Activated B cell treated with CpG ODN at 0.5 μM for 24 hours (primary cell): ENCODE measurements around the gene CCDC152. TPM values are rescaled to one million over a fixed set of nuclear protein-coding genes. Genes with fewer than 3 reads are reported as not detected.

Experiments
- ATAC-seq: fragments of 200-7000 bp; cut with Tn5 transposase; one replicate; pipeline ENCODE4 v1.10.0; 2021; ENCODE audit warnings: low read depth, mild to moderate bottlenecking, moderate library complexity
- CTCF ChIA-PET: fragments of 350-600 bp; sonication (Branson Sonifier 250); formaldehyde crosslinking; loops from one replicate; lab custom pipeline; 2021; ENCODE audit warnings: antibody characterized with exemption; lab: Charles Lee
- POLR2A ChIA-PET: fragments of 350-600 bp; sonication (Branson Sonifier 250); formaldehyde crosslinking; loops from one replicate; lab custom pipeline; 2021; ENCODE audit warnings: antibody characterized with exemption; lab: Charles Lee
- DNase-seq: peaks from one replicate; pipeline ENCODE4 v3.0.0; 2022
- H3K27ac Mint-ChIP-seq: one replicate; pipeline ENCODE4 v1.8.0; 2020; ENCODE audit warnings: mixed read lengths
- H3K27me3 Mint-ChIP-seq: one replicate; pipeline ENCODE4 v1.8.0; 2021; ENCODE audit warnings: mixed read lengths
- H3K36me3 Mint-ChIP-seq: one replicate; pipeline ENCODE4 v1.8.0; 2021; ENCODE audit warnings: low read depth, mixed read lengths
- H3K4me1 Mint-ChIP-seq: one replicate; pipeline ENCODE4 v1.8.0; 2021; ENCODE audit warnings: mixed read lengths
- H3K4me3 Mint-ChIP-seq: one replicate; pipeline ENCODE4 v1.8.0; 2020; ENCODE audit warnings: mild to moderate bottlenecking, mixed read lengths
- H3K9me3 Mint-ChIP-seq: one replicate; pipeline ENCODE4 v1.8.0; 2020; ENCODE audit warnings: mixed read lengths
- CTCF ChIP-seq: fragments of 200-600 bp; IDR thresholded peaks from one replicate; pipeline ENCODE4 v1.8.0; 2022; ENCODE audit warnings: antibody characterized with exemption, mild to moderate bottlenecking
- intact Hi-C: fragments of 100-400 bp; cut with micrococcal nuclease; formaldehyde crosslinking; loops from one replicate; pipeline ENCODE4 v1.15.1; 2024
- total RNA-seq: library from RNA; stranded (reverse); gene quantifications from 2 replicates; pipeline ENCODE4 v1.2.3, GENCODE V29; 2022

Gene CCDC152
- 6.4 and 6.9 TPM in 2 replicates for total RNA-seq

- ATAC-seq = peak; percentile 87
Observed at GRCh38 chr5:42756606-42757601, at the start of gene CCDC152. Gene CCDC152 (plus strand): TSS chr5:42756818. CDS start chr5:42759122, 2,304 bp downstream.

GRCh38 chr5:42715785-42716184, 40.8 kb upstream of the CCDC152 start:
- intact Hi-C loops = no loop called here
- ChIA-PET POLR2A (no interaction called here), CTCF (interaction anchor here (0.7 kb wide), 1 partner anchor 59 kb away, joined by 3 read pairs; no protein-coding TSS in a partner anchor)
- no peak for TF ChIP-seq CTCF
- H3K27me3 Mint-ChIP-seq = peaks cover 4% of the 10 kb centered on the region
- H3K9me3 Mint-ChIP-seq = no peaks in the 10 kb centered on the region
- H3K4me1 Mint-ChIP-seq = peaks cover 6% of the 10 kb centered on the region
- no peak overlapping the region for H3K4me3 Mint-ChIP-seq
- no peak for ATAC-seq
- no peaks in the 10 kb centered on the region for H3K36me3 Mint-ChIP-seq
- H3K27ac Mint-ChIP-seq = no peak overlapping the region
- no peak for DNase-seq

More at GRCh38 chr5:42756606-42757601, at the start of gene CCDC152:
- TF ChIP-seq CTCF = no peak
- ChIA-PET POLR2A (interaction anchor here (0.6 kb wide), 1 partner anchor 193 kb away, joined by 5 read pairs; no protein-coding TSS in a partner anchor), CTCF (no interaction called here)
- Mint-ChIP-seq H3K27me3 (no peaks in the 10 kb centered on the region), H3K36me3 (peaks cover 5% of the 10 kb centered on the region), H3K9me3 (no peaks in the 10 kb centered on the region), H3K4me3 (peak within 1 kb of the TSS; percentile 86), H3K4me1 (peaks cover 10% of the 10 kb centered on the region), H3K27ac (peak within 1 kb of the TSS; percentile 69)
- intact Hi-C loops = no loop called here
- peak; percentile 16 for DNase-seq

- H3K36me3 Mint-ChIP-seq = no peaks in the 10 kb centered on the region
- no peak for TF ChIP-seq CTCF
- H3K9me3 Mint-ChIP-seq = no peaks in the 10 kb centered on the region
- H3K4me1 Mint-ChIP-seq = peaks cover 6% of the 10 kb centered on the region
- ChIA-PET CTCF (no interaction called here), POLR2A (no interaction called here)
- no peak overlapping the region for H3K27ac Mint-ChIP-seq
- ATAC-seq (peak; percentile 50), DNase-seq (no peak)
- peaks cover 6% of the 10 kb centered on the region for H3K27me3 Mint-ChIP-seq
- intact Hi-C loops = no loop called here
- H3K4me3 Mint-ChIP-seq = no peak overlapping the region
Observed at GRCh38 chr5:42718591-42718990, 38.0 kb upstream of the CCDC152 start.

GRCh38 chr5:42719034-42719433, 37.6 kb upstream of the CCDC152 start:
- Mint-ChIP-seq H3K4me1 (peaks cover 6% of the 10 kb centered on the region), H3K36me3 (no peaks in the 10 kb centered on the region), H3K4me3 (no peak overlapping the region), H3K9me3 (no peaks in the 10 kb centered on the region), H3K27me3 (peaks cover 6% of the 10 kb centered on the region), H3K27ac (no peak overlapping the region)
- ATAC-seq (no peak), DNase-seq (no peak)
- CTCF ChIA-PET = no interaction called here
- POLR2A ChIA-PET = no interaction called here
- intact Hi-C loops = no loop called here
- no peak for TF ChIP-seq CTCF

- no peak for DNase-seq
- Mint-ChIP-seq H3K9me3 (no peaks in the 10 kb centered on the region), H3K36me3 (no peaks in the 10 kb centered on the region), H3K4me1 (peaks cover 6% of the 10 kb centered on the region), H3K27me3 (peaks cover 6% of the 10 kb centered on the region), H3K4me3 (no peak overlapping the region), H3K27ac (no peak overlapping the region)
- intact Hi-C loops = no loop called here
- POLR2A ChIA-PET = no interaction called here
- no peak for ATAC-seq
- TF ChIP-seq CTCF = no peak
- CTCF ChIA-PET = no interaction called here
Observed at GRCh38 chr5:42720251-42720650, 36.4 kb upstream of the CCDC152 start.
